Spleen (tissue), 11 donors: Measurements from ENCODE around the gene TSPAN14. TPM values are rescaled to one million over a fixed set of nuclear protein-coding genes. Genes with fewer than 3 reads are reported as not detected.

Experiments used
- DNase-seq: peaks from one replicate; pipeline ENCODE4 v3.0.0-alpha.2; 2020
- H3K27ac ChIP-seq, 8 donors: fragments of 200-600 bp; sonication (generic) in 7 of 8; 1 replicate in 4 of 8; 2 replicates in 4 of 8; pipeline versions ENCODE4 v1.5.0 to v1.8.0; 2016 to 2021; ENCODE audit warnings: inconsistent platforms in 4 of 8, mild to moderate bottlenecking in 4 of 8, moderate library complexity in 1 of 8
- H3K27me3 ChIP-seq, 7 donors: fragments of 200-600 bp; sonication (generic) in 6 of 7; replicated peaks in 1 of 7; 1 replicate in 4 of 7; 2 replicates in 3 of 7; pipeline versions ENCODE4 v1.5.0 to v1.8.0; 2016 to 2021; ENCODE audit warnings: inconsistent platforms in 3 of 7, mild to moderate bottlenecking in 1 of 7
- H3K36me3 ChIP-seq, 6 donors: fragments of 200-600 bp; sonication (generic) in 5 of 6; 1 replicate in 4 of 6; 2 replicates in 2 of 6; pipeline versions ENCODE4 v1.5.0 to v1.8.0; 2016 to 2021; ENCODE audit warnings: inconsistent platforms in 2 of 6
- H3K4me1 ChIP-seq, 6 donors: fragments of 200-600 bp; sonication (generic) in 5 of 6; 1 replicate in 3 of 6; 2 replicates in 3 of 6; pipeline versions ENCODE4 v1.5.0 to v1.8.0; 2016 to 2021; ENCODE audit warnings: inconsistent platforms in 3 of 6
- H3K4me3 ChIP-seq, 8 donors: fragments of 200-600 bp; sonication (generic) in 7 of 8; 1 replicate in 4 of 8; 2 replicates in 4 of 8; pipeline versions ENCODE4 v1.5.0 to v1.8.0; 2016 to 2021; ENCODE audit warnings: inconsistent platforms in 4 of 8, mild to moderate bottlenecking in 4 of 8, moderate library complexity in 2 of 8
- H3K9me3 ChIP-seq, 8 donors: fragments of 200-600 bp; sonication (generic) in 7 of 8; 1 replicate in 4 of 8; 2 replicates in 4 of 8; pipeline versions ENCODE4 v1.5.0 to v1.8.0; 2016 to 2021; ENCODE audit warnings: inconsistent platforms in 4 of 8
- CTCF ChIP-seq, 11 experiments: fragments of 200-600 bp in 7 of 11; fragments of 450-650 bp in 4 of 11; sonication (generic) in 4 of 11; IDR thresholded peaks in 8 of 11; conservative IDR thresholded peaks in 3 of 11; 1 replicate in 7 of 11; 2 replicates in 4 of 11; pipeline versions ENCODE4 v1.4.0 to v1.8.0; 2016 to 2021; ENCODE audit warnings: antibody characterized with exemption in 11 of 11, inconsistent platforms in 4 of 11, mild to moderate bottlenecking in 1 of 11
- POLR2A ChIP-seq, 3 donors: fragments of 450-650 bp; IDR thresholded peaks; one replicate each; pipeline ENCODE4 v1.5.1; 2017; ENCODE audit warnings: antibody characterized with exemption in 3 of 3, mild to moderate bottlenecking in 1 of 3
- POLR2AphosphoS5 ChIP-seq, 3 donors: sonication (generic); formaldehyde crosslinking; IDR thresholded peaks; one replicate each; pipeline ENCODE4 v1.5.1; 2017; ENCODE audit warnings: antibody characterized with exemption in 3 of 3
- WGBS, 5 donors: extraction: QIAGEN DNeasy Blood & Tissue Kit in 3 of 5; methylation state at CpG; one replicate each; pipeline versions ENCODE4 v1.1.5 to v1.1.7; 2013 to 2018; 5-methylcytosine and 5-hydroxymethylcytosine counted together
- intact Hi-C: fragments of 100-400 bp; cut with DNase I; formaldehyde crosslinking; loops from one replicate; pipeline ENCODE4 v1.15.0; 2023; ENCODE audit warnings: low total_unique reads
- polyA plus RNA-seq, 3 donors: library from polyadenylated mRNA; stranded (reverse); fragments of 200-250 nt; gene quantifications; one replicate each; pipeline ENCODE4 v1.2.1, GENCODE V29; 2013
- total RNA-seq, 7 donors: library from RNA; depleted of rRNA in 3 of 7; stranded (reverse); fragments of >200 nt in 3 of 7; fragmentation: NEBNext Ultra II Directional in 4 of 7; extraction: Animal tissue kit (Norgen Biotek cat#: 25700) in 4 of 7; gene quantifications; one replicate each; pipeline versions ENCODE4 v1.1.0 to v1.2.1, GENCODE V29; 2016 to 2021
- donor health status: healthy with polysubstance abuse.
- donor health status: DM: no; HTN: no; CAD: no; lungs with moderate emphysema.
- donor health status: DM: no; HTN: no; CAD: no.
- donor health status: Bipolar disorder and iron deficiency.
- donor health status: healthy.
- donor health status: DM: no; HTN: no; CAD: no.
- donor health status: DM: yes; HTN: yes; CAD: no.

The TSPAN14 gene
- total and polyA plus RNA-seq, 10 donors = 13.3 to 172 (median 108) TPM

DNA sequence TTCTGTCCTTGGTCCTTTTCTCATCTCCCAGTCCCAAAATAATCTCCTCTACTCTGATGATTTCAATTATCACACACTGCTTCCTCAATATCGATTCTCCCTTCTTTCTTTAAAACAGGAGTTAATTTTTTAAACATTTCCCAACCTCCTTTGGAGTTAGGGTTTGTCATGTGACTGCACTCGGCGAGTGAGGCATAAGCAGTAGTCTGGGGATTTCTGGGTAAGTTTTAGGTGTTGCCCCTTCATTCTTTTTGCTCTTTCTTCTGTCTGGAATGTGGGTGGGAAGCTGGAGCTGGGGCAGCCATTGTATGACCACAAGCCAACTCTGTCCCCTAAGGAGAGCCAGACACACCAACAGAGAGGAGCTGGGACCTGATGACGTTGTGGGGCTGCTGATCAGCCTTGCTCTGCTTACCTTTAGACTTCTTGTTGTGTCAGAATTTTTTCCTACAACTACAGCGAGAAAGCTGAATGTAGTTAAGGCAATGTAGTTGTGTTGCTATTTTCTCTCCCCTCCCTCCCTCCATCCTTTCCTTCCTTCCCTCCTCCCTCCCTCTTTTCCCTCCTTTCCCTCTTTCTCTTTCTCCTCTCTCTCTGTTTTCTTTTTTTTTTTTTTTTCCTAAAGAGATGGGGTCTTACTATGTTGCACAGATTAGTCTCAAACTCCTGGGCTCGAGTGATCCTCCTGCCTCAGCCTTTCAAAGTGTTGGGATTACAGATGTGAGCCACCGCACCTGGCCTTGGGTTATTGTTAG is 6.5 kb upstream of the TSPAN14 start:
- Histone ChIP-seq H3K4me1 (peaks cover 7 to 61% (median 20%) of the 10 kb centered on the region in 6 donors), H3K36me3 (no peaks in the 10 kb centered on the region), H3K27ac (no peak overlapping the region), H3K9me3 (peaks cover 0 to 6% (median 0%) of the 10 kb centered on the region in 8 donors), H3K4me3 (no peak overlapping the region), H3K27me3 (no peaks in the 10 kb centered on the region)
- intact Hi-C loops = loop anchor here (5.0 kb wide), 1 partner anchor 55 kb away; no protein-coding TSS in a partner anchor
- WGBS, 5 donors = 57 to 73% (median 70%) methylated on average over 7 of the region's 7 CpGs
- DNase-seq = no peak
- TF ChIP-seq CTCF (IDR thresholded peaks at IDR 0.05 in 8 of 11, conservative IDR thresholded peaks at IDR 0.05 in 3 of 11) (no peak), POLR2A (IDR thresholded peaks at IDR 0.05) (no peak)

GRCh38 chr10:80448209-80448942 is 5.7 kb upstream of the TSPAN14 start:
- intact Hi-C loops = loop anchor here (5.0 kb wide), 1 partner anchor 54 kb away; no protein-coding TSS in a partner anchor
- TF ChIP-seq POLR2AphosphoS5 (IDR thresholded peaks at IDR 0.05) (no peak), POLR2A (IDR thresholded peaks at IDR 0.05) (no peak), CTCF (IDR thresholded peaks at IDR 0.05 in 8 of 11, conservative IDR thresholded peaks at IDR 0.05 in 3 of 11) (no peak)
- Histone ChIP-seq H3K4me3 (no peak overlapping the region), H3K27me3 (no peaks in the 10 kb centered on the region), H3K36me3 (no peaks in the 10 kb centered on the region), H3K4me1 (peaks cover 9 to 62% (median 24%) of the 10 kb centered on the region in 6 donors), H3K27ac (no peak overlapping the region), H3K9me3 (peaks cover 0 to 6% (median 0%) of the 10 kb centered on the region in 8 donors)
- DNase-seq = no peak
- 91 to 98% (median 94%) methylated on average over 4 of the region's 4 CpGs for WGBS, 5 donors

DNA sequence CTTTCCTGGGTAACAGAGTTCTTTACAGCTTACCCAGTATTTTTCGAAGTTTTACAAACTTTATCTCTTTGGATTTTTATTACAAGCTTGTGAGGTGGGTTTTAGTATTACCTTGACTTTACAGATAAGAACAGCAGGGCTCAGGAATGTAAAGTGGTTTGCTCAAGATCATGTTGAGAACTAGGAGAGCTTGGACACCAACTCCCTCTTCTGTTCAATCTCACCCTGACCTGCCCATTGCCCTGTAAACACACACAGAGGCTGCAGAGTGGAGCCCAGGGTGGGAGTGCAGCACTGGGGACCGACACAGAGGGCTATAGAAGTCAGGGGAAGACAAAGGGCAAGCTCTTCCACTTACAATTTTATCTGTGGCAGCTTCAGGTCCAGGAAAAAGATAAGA is 4.6 kb upstream of the TSPAN14 start:
- peaks cover 5 to 55% (median 16%) of the 10 kb centered on the region in 6 donors for H3K4me1 ChIP-seq
- DNase-seq = no peak
- peaks cover 0 to 6% (median 0%) of the 10 kb centered on the region in 8 donors for H3K9me3 ChIP-seq
- TF ChIP-seq POLR2AphosphoS5 (IDR thresholded peaks at IDR 0.05) (no peak), POLR2A (IDR thresholded peaks at IDR 0.05) (no peak), CTCF (IDR thresholded peaks at IDR 0.05 in 8 of 11, conservative IDR thresholded peaks at IDR 0.05 in 3 of 11) (no peak)
- no peak overlapping the region for H3K4me3 ChIP-seq
- 82 to 94% (median 87%) methylated on average over 2 of the region's 2 CpGs for WGBS, 5 donors
- no peaks in the 10 kb centered on the region for H3K36me3 ChIP-seq
- intact Hi-C loops = loop anchor here (5.0 kb wide), 1 partner anchor 53 kb away; no protein-coding TSS in a partner anchor
- H3K27ac ChIP-seq = peak overlapping the region in 2 of 8 donors; percentile 11 to 14
- H3K27me3 ChIP-seq = no peaks in the 10 kb centered on the region

DNA sequence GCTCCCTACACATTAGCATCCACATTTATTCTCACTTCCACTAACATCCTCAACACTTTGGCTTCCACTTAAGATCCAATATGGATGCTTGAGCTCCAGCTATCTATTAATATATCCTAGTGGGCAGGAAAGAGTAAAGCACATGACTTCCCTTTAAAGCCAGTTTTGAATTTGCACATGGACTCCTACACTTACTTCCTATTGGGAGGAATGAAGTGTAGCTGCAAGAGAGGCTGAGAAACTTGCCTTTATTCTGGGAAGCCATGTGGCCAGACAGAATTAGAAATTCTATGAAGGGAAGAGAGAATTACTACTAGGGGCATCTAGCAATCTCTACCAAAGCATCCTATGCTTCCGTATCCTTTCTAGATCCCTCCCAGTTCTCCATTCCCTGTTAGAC is 3.0 kb upstream of the TSPAN14 start:
- H3K36me3 ChIP-seq = no peaks in the 10 kb centered on the region
- H3K9me3 ChIP-seq = peaks cover 0 to 6% (median 0%) of the 10 kb centered on the region in 8 donors
- 93 to 100% (median 100%) methylated on average over 1 of the region's 1 CpG for WGBS, 5 donors
- no peak for TF ChIP-seq POLR2AphosphoS5 (IDR thresholded peaks at IDR 0.05)
- no peak for TF ChIP-seq CTCF (IDR thresholded peaks at IDR 0.05 in 8 of 11, conservative IDR thresholded peaks at IDR 0.05 in 3 of 11)
- TF ChIP-seq POLR2A (IDR thresholded peaks at IDR 0.05) = no peak
- no peak overlapping the region for H3K27ac ChIP-seq
- DNase-seq = no peak
- peaks cover 13 to 60% (median 22%) of the 10 kb centered on the region in 6 donors for H3K4me1 ChIP-seq
- no peaks in the 10 kb centered on the region for H3K27me3 ChIP-seq
- H3K4me3 ChIP-seq = no peak overlapping the region
- intact Hi-C loops = no loop called here
